Endodermal cell (in vitro differentiated cells): ENCODE data around the gene MYO16. TPM values are rescaled to one million over a fixed set of nuclear protein-coding genes. Genes with fewer than 3 reads are reported as not detected.

Experiments
- DNase-seq: peaks from one replicate; pipeline ENCODE4 v3.0.0-alpha.2; 2017
- H3K27ac ChIP-seq: 2 replicates; pipeline ENCODE4 v1.5.1; 2013; ENCODE audit warnings: mild to moderate bottlenecking, low read depth, low read length, moderate library complexity
- H3K27me3 ChIP-seq: 2 replicates; pipeline ENCODE4 v1.6.1; 2013; ENCODE audit warnings: mild to moderate bottlenecking, low read length, moderate library complexity; ENCODE audit not compliant: insufficient read depth, control insufficient read depth, poor library complexity, severe bottlenecking
- H3K36me3 ChIP-seq: 2 replicates; pipeline ENCODE4 v1.7.0; 2013; ENCODE audit warnings: mild to moderate bottlenecking, low read length, moderate library complexity; ENCODE audit not compliant: control insufficient read depth, insufficient read depth
- H3K4me1 ChIP-seq: one replicate; pipeline ENCODE4 v1.7.0; 2013; ENCODE audit warnings: low read length; ENCODE audit not compliant: control insufficient read depth, insufficient read depth
- H3K4me3 ChIP-seq: 2 replicates; pipeline ENCODE4 v1.5.1; 2013; ENCODE audit warnings: mild to moderate bottlenecking, low read length, moderate library complexity
- H3K9ac ChIP-seq: 2 replicates; pipeline ENCODE4 v1.6.1; 2013; ENCODE audit warnings: mild to moderate bottlenecking, low read length, moderate library complexity; ENCODE audit not compliant: poor library complexity, severe bottlenecking; ENCODE audit errors: extremely low read depth
- H3K9me3 ChIP-seq: 2 replicates; pipeline ENCODE4 v1.6.1; 2013; ENCODE audit warnings: mild to moderate bottlenecking, low read length, moderate library complexity; ENCODE audit not compliant: control insufficient read depth
- H3K27ac Mint-ChIP-seq: 2 replicates; pipeline ENCODE4 v1.8.0; 2020; ENCODE audit warnings: mixed read lengths
- H3K27me3 Mint-ChIP-seq: 2 replicates; pipeline ENCODE4 v1.8.0; 2021; ENCODE audit warnings: mild to moderate bottlenecking, mixed read lengths; ENCODE audit not compliant: insufficient read depth
- H3K36me3 Mint-ChIP-seq: 2 replicates; pipeline ENCODE4 v1.8.0; 2020; ENCODE audit warnings: low read depth, mixed read lengths
- H3K4me1 Mint-ChIP-seq: 2 replicates; pipeline ENCODE4 v1.8.0; 2020; ENCODE audit warnings: mixed read lengths
- H3K4me3 Mint-ChIP-seq: 2 replicates; pipeline ENCODE4 v1.8.0; 2020; ENCODE audit warnings: mild to moderate bottlenecking, moderate library complexity, mixed read lengths
- H3K9me3 Mint-ChIP-seq: 2 replicates; pipeline ENCODE4 v1.8.0; 2020; ENCODE audit warnings: mild to moderate bottlenecking, mixed read lengths
- WGBS, 2 experiments: methylation state at CpG; one replicate each; pipeline versions ENCODE4 v1.1.5 to v1.1.7; 2013; ENCODE audit warnings: missing lambda C conversion rate in 2 of 2, mixed read lengths in 1 of 2; ENCODE audit not compliant: insufficient coverage in 1 of 2, insufficient read length in 1 of 2; 5-methylcytosine and 5-hydroxymethylcytosine counted together
- total RNA-seq, 2 donors: library from RNA; stranded (reverse); fragmentation: NEBNext Ultra II Directional in 1 of 2; extraction: Animal tissue kit (Norgen Biotek cat#: 25700) in 1 of 2; gene quantifications; 2 replicates in 1 of 2; 3 replicates in 1 of 2; pipeline ENCODE4 v1.2.1, GENCODE V29; 2021
- TF ChIP-seq, protein P1 (sequence below): fragments of 200-600 bp; sonication (generic); conservative IDR thresholded peaks from 2 replicates; pipeline ENCODE4 v1.5.0; 2021; ENCODE audit warnings: antibody characterized with exemption, mild to moderate bottlenecking

Gene MYO16
- total RNA-seq, 2 donors from 2014 or later: 0.70 to 1.2 TPM

DNA sequence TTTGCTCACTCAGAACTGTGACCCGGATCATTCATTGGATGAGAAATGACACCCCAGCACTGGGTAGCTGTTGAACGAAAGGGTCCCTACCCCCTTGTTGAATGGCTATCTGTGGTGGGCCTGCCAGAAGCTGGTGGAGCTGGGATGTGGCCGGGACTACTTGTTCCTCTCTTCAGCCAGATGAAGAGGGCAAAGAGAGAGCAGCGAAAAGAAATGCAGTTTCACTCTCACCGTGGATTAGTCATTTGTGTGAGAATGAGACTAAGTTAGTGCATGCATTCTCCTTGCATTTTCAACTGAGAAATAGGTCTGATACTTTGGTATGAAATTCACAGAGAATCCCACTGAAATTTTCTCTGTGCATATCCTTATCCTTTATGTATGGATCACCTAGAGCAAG, 603.9 kb downstream of the MYO16 start:
- peaks cover 11% of the 10 kb centered on the region for H3K36me3 Mint-ChIP-seq
- WGBS, 2 experiments: 80 to 94% methylated on average over 2 to 5 of the region's 5 CpGs

DNA sequence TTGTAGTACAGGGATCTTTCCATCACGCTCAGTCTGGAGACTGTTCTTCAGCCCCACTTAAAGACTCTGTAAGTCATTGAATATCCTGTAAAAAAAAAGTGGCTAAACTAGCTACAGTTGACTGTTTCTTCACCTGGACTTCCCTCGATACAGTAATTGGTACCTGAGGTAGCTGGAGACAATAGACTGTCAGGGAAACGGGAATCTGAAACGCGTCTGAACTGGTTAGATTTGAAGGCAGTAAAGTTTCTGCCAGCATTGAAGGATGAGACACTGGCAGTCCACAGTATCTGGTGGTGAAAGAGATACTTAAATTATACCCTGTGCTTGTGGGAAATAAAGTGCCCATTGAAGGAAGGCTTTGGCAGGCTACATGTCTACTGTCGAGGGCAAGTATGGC, 606.5 kb downstream of the MYO16 start:
- peaks cover 20% of the 10 kb centered on the region for H3K9me3 ChIP-seq
- no peak overlapping the region for H3K27ac ChIP-seq
- no peak for DNase-seq
- H3K27ac Mint-ChIP-seq: no peak overlapping the region
- peaks cover 4% of the 10 kb centered on the region for H3K36me3 Mint-ChIP-seq
- H3K4me3 Mint-ChIP-seq: no peak overlapping the region
- H3K27me3 ChIP-seq: no peaks in the 10 kb centered on the region
- TF ChIP-seq, protein P1, sequence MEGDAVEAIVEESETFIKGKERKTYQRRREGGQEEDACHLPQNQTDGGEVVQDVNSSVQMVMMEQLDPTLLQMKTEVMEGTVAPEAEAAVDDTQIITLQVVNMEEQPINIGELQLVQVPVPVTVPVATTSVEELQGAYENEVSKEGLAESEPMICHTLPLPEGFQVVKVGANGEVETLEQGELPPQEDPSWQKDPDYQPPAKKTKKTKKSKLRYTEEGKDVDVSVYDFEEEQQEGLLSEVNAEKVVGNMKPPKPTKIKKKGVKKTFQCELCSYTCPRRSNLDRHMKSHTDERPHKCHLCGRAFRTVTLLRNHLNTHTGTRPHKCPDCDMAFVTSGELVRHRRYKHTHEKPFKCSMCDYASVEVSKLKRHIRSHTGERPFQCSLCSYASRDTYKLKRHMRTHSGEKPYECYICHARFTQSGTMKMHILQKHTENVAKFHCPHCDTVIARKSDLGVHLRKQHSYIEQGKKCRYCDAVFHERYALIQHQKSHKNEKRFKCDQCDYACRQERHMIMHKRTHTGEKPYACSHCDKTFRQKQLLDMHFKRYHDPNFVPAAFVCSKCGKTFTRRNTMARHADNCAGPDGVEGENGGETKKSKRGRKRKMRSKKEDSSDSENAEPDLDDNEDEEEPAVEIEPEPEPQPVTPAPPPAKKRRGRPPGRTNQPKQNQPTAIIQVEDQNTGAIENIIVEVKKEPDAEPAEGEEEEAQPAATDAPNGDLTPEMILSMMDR: no peak
- H3K9me3 Mint-ChIP-seq: peaks cover 10% of the 10 kb centered on the region
- WGBS, 2 experiments: 80 to 98% methylated on average over 5 to 6 of the region's 6 CpGs
- no peaks in the 10 kb centered on the region for H3K4me1 ChIP-seq
- H3K27me3 Mint-ChIP-seq: no peaks in the 10 kb centered on the region
- no peaks in the 10 kb centered on the region for H3K36me3 ChIP-seq
- H3K9ac ChIP-seq: no peak overlapping the region
- peaks cover 7% of the 10 kb centered on the region for H3K4me1 Mint-ChIP-seq
- H3K4me3 ChIP-seq: no peak overlapping the region

More for the DNA sequence above, 603.9 kb downstream of the MYO16 start:
- no peaks in the 10 kb centered on the region for H3K36me3 ChIP-seq
- no peak overlapping the region for H3K4me3 Mint-ChIP-seq
- no peak overlapping the region for H3K9ac ChIP-seq
- DNase-seq: no peak
- no peaks in the 10 kb centered on the region for H3K27me3 Mint-ChIP-seq
- peaks cover 7% of the 10 kb centered on the region for H3K4me1 Mint-ChIP-seq
- H3K9me3 ChIP-seq: peaks cover 43% of the 10 kb centered on the region
- H3K27ac ChIP-seq: no peak overlapping the region
- H3K4me1 ChIP-seq: no peaks in the 10 kb centered on the region
- H3K9me3 Mint-ChIP-seq: peaks cover 26% of the 10 kb centered on the region
- no peak overlapping the region for H3K4me3 ChIP-seq
- TF ChIP-seq, protein P1: no peak
- no peak overlapping the region for H3K27ac Mint-ChIP-seq
- no peaks in the 10 kb centered on the region for H3K27me3 ChIP-seq

DNA sequence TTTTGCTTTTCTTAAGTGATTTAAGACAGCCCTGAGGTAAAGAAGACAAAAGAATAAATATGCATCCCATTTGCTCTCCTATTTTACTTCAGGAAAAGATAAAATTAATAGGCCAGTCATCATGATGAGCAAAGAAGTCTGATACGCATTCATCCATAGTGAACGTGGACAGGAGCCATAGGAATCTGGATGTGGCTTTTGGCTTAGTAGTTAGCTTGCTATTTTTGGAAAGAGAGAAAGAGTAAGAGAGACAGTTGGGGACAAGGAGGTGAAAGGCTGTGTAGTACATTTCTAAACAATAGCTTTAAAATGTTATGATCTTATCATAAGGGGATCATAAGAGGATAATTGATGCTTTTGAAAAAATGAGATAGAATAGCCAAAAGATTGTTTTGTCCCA, 611.7 kb downstream of the MYO16 start:
- no peaks in the 10 kb centered on the region for H3K9me3 ChIP-seq
- peaks cover 3% of the 10 kb centered on the region for H3K36me3 Mint-ChIP-seq
- no peak overlapping the region for H3K27ac ChIP-seq
- peaks cover 9% of the 10 kb centered on the region for H3K4me1 ChIP-seq
- H3K9me3 Mint-ChIP-seq: no peaks in the 10 kb centered on the region
- no peak overlapping the region for H3K9ac ChIP-seq
- no peaks in the 10 kb centered on the region for H3K36me3 ChIP-seq
- TF ChIP-seq, protein P1: no peak
- peaks cover 32% of the 10 kb centered on the region for H3K4me1 Mint-ChIP-seq
- H3K4me3 Mint-ChIP-seq: no peak overlapping the region
- DNase-seq: no peak
- no peak overlapping the region for H3K4me3 ChIP-seq
- no peaks in the 10 kb centered on the region for H3K27me3 Mint-ChIP-seq
- no peak overlapping the region for H3K27ac Mint-ChIP-seq
- 90 to 96% methylated on average over 2 of the region's 2 CpGs for WGBS, 2 experiments
- no peaks in the 10 kb centered on the region for H3K27me3 ChIP-seq
